ENCODE results near the gene KIAA0586.

Gene KIAA0586

GRCh38 chr14:58427281-58428117 is at the start of gene KIAA0586, which contains the start of gene TIMM9:
TSS of gene KIAA0586 (plus strand) at chr14:58427719. CDS start at chr14:58428265, 546 bp downstream.
TSS of gene TIMM9 (minus strand) at chr14:58427531. CDS start at chr14:58411945, 15,586 bp downstream.
- peak; percentile 98 for DNase-seq
- TF ChIP-seq CTCF (IDR thresholded peaks at IDR 0.05; ENCODE audit: low read depth, low read length, missing control alignments), result no peak
- Histone ChIP-seq H3K27me3 (replicated peaks) (no peaks in the 10 kb centered on the region), H3K36me3 (replicated peaks) (peaks cover 7% of the 10 kb centered on the region), H3K27ac (peak within 1 kb of the TSS; percentile 97), H3K4me3 (ENCODE audit: low read depth, low read length) (peak within 1 kb of the TSS; percentile 63)
- in situ Hi-C loops (cut with HindIII; ENCODE audit: low pct_ligation_motif_present, low sequenced_read_pairs), result no loop called here

GRCh38 chr14:58390830-58391229 is 36.7 kb upstream of the KIAA0586 start:
- Histone ChIP-seq H3K27me3 (replicated peaks) (no peaks in the 10 kb centered on the region), H3K36me3 (replicated peaks) (no peaks in the 10 kb centered on the region), H3K4me3 (ENCODE audit: low read depth, low read length) (no peak overlapping the region), H3K27ac (no peak overlapping the region)
- TF ChIP-seq CTCF (IDR thresholded peaks at IDR 0.05; ENCODE audit: low read depth, low read length, missing control alignments), result no peak
- in situ Hi-C loops (cut with HindIII; ENCODE audit: low pct_ligation_motif_present, low sequenced_read_pairs), result no loop called here
- DNase-seq, result no peak

- no peak for TF ChIP-seq CTCF (IDR thresholded peaks at IDR 0.05; ENCODE audit: low read depth, low read length, missing control alignments)
- DNase-seq, result no peak
- in situ Hi-C loops (cut with HindIII; ENCODE audit: low pct_ligation_motif_present, low sequenced_read_pairs), result no loop called here
- no peaks in the 10 kb centered on the region for H3K27me3 ChIP-seq (replicated peaks)
- no peak overlapping the region for H3K27ac ChIP-seq
- H3K4me3 ChIP-seq (ENCODE audit: low read depth, low read length), result peak overlapping the region; percentile 60
- H3K36me3 ChIP-seq (replicated peaks), result no peaks in the 10 kb centered on the region
Observed at GRCh38 chr14:58395562-58395811, 32.0 kb upstream of the KIAA0586 start.

GRCh38 chr14:58395812-58396788 is 31.4 kb upstream of the KIAA0586 start, which contains the start of gene TOMM20L:
TSS of gene TOMM20L (plus strand) at chr14:58395930. CDS start at chr14:58395958, 28 bp downstream.
- in situ Hi-C loops (cut with HindIII; ENCODE audit: low pct_ligation_motif_present, low sequenced_read_pairs), result no loop called here
- Histone ChIP-seq H3K4me3 (ENCODE audit: low read depth, low read length) (peak within 1 kb of the TSS; percentile 60), H3K36me3 (replicated peaks) (no peaks in the 10 kb centered on the region), H3K27me3 (replicated peaks) (no peaks in the 10 kb centered on the region), H3K27ac (no peak within 1 kb of the TSS)
- DNase-seq, result peak; percentile 39
- peak; percentile 40 for TF ChIP-seq CTCF (IDR thresholded peaks at IDR 0.05; ENCODE audit: low read depth, low read length, missing control alignments)

GRCh38 chr14:58397156-58397555 is 30.4 kb upstream of the KIAA0586 start:
- DNase-seq, result no peak
- in situ Hi-C loops (cut with HindIII; ENCODE audit: low pct_ligation_motif_present, low sequenced_read_pairs), result no loop called here
- Histone ChIP-seq H3K36me3 (replicated peaks) (no peaks in the 10 kb centered on the region), H3K27ac (no peak overlapping the region), H3K4me3 (ENCODE audit: low read depth, low read length) (no peak overlapping the region), H3K27me3 (replicated peaks) (no peaks in the 10 kb centered on the region)
- TF ChIP-seq CTCF (IDR thresholded peaks at IDR 0.05; ENCODE audit: low read depth, low read length, missing control alignments), result no peak
